Esophagus muscularis mucosa (tissue), 4 donors: ENCODE results near the gene COA3.

ENCODE experiments used
- EP300 ChIP-seq: sonication (generic); formaldehyde crosslinking; IDR thresholded peaks from one replicate; pipeline ENCODE4 v1.6.1; 2017; ENCODE audit warnings: antibody characterized with exemption
- POLR2A ChIP-seq: fragments of 450-650 bp; IDR thresholded peaks from one replicate; pipeline ENCODE4 v1.6.1; 2017; ENCODE audit warnings: antibody characterized with exemption, moderate library complexity, mild to moderate bottlenecking, low read depth
- POLR2AphosphoS5 ChIP-seq, 2 donors: sonication (generic); formaldehyde crosslinking; IDR thresholded peaks; one replicate each; pipeline ENCODE4 v1.6.1; 2017; ENCODE audit warnings: antibody characterized with exemption in 2 of 2
- TF ChIP-seq, protein P1 (sequence below), 3 experiments: fragments of 200-600 bp in 2 of 3; fragments of 450-650 bp in 1 of 3; sonication (generic) in 2 of 3; IDR thresholded peaks; one replicate each; pipeline ENCODE4 v1.5.1; 2017 to 2019; ENCODE audit warnings: antibody characterized with exemption in 3 of 3, mild to moderate bottlenecking in 2 of 3, moderate library complexity in 1 of 3

DNA sequence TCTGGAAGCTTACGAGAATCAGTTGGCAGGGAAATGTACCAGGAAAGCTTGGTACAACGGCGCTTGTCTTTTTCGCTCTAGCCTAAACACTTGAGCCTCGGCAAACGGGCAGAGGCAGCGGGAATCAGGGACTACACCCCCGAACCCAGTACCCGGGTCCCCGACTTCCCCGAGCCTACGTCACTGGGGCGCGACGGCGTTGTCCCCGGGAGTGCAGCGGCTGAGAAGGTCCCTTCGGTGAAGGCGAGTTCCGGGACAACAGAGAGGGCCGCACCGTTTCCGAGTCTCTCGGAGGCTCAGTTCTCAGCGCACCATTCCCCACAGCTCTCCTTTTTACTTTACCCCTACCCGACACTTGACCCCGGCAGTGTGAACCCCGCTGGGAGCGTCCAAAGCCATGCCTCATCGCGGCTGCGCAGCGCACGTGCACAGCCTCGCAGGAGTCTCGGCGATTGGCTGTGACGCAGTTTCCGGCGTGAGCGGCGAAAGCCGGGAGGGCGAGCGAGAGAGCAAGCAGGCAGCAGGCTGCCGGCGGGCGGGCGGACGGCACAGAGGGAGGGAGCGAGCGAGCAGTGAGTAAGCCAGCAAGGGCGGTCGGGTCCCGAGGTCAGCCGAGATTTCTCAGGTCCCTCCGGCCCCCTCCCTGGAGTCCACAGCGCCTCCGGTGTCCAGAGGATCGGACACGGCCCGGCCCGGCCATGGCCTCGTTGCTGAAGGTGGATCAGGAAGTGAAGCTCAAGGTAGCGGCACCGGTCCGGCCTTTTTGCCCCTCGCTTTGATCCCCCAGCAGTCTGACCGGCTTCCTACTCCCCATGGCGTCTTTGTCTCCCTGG, 34.6 kb upstream of the COA3 start, which contains the start of gene PSME3:
- TF ChIP-seq, protein P1, sequence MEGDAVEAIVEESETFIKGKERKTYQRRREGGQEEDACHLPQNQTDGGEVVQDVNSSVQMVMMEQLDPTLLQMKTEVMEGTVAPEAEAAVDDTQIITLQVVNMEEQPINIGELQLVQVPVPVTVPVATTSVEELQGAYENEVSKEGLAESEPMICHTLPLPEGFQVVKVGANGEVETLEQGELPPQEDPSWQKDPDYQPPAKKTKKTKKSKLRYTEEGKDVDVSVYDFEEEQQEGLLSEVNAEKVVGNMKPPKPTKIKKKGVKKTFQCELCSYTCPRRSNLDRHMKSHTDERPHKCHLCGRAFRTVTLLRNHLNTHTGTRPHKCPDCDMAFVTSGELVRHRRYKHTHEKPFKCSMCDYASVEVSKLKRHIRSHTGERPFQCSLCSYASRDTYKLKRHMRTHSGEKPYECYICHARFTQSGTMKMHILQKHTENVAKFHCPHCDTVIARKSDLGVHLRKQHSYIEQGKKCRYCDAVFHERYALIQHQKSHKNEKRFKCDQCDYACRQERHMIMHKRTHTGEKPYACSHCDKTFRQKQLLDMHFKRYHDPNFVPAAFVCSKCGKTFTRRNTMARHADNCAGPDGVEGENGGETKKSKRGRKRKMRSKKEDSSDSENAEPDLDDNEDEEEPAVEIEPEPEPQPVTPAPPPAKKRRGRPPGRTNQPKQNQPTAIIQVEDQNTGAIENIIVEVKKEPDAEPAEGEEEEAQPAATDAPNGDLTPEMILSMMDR (IDR thresholded peaks at IDR 0.05): no peak
- TF ChIP-seq POLR2AphosphoS5 (IDR thresholded peaks at IDR 0.05) (peak; percentile 97 to 99), POLR2A (peak; percentile 94), EP300 (no peak)
